GM12864 (cell line): ENCODE measurements around the gene TEAD1.

Experiments used
- DNase-seq: peaks from one replicate; pipeline ENCODE4 v3.0.0-alpha.2; 2011; ENCODE audit warnings: low read depth
- H3K4me3 ChIP-seq: 2 replicates; pipeline ENCODE4 v1.5.1; 2011; ENCODE audit warnings: mild to moderate bottlenecking, low read depth, low read length, control low read depth
- CTCF ChIP-seq: IDR thresholded peaks from 2 replicates; pipeline ENCODE4 v1.5.1; 2011; ENCODE audit warnings: low read depth, mild to moderate bottlenecking, moderate library complexity, low read length, control low read depth, inconsistent platforms; ENCODE audit errors: missing control alignments

Gene TEAD1

GRCh38 chr11:12859872-12860657 is 185.8 kb downstream of the TEAD1 start:
- no peak for DNase-seq
- H3K4me3 ChIP-seq: no peak overlapping the region
- TF ChIP-seq CTCF: no peak

- DNase-seq: no peak
- H3K4me3 ChIP-seq: no peak overlapping the region
- TF ChIP-seq CTCF: no peak
Observed at GRCh38 chr11:12860827-12861226, 186.6 kb downstream of the TEAD1 start.

GRCh38 chr11:12862696-12863469 is 188.7 kb downstream of the TEAD1 start:
- TF ChIP-seq CTCF: no peak
- H3K4me3 ChIP-seq: no peak overlapping the region
- no peak for DNase-seq

GRCh38 chr11:12863605-12864121 is 189.4 kb downstream of the TEAD1 start:
- no peak for DNase-seq
- H3K4me3 ChIP-seq: no peak overlapping the region
- TF ChIP-seq CTCF: no peak

GRCh38 chr11:12864316-12865156 is 190.3 kb downstream of the TEAD1 start:
- TF ChIP-seq CTCF: no peak
- H3K4me3 ChIP-seq: peak overlapping the region; percentile 5; the same call in 1 of the 2 replicates
- peak; percentile 30 for DNase-seq

GRCh38 chr11:12865863-12866595 is 191.8 kb downstream of the TEAD1 start:
- TF ChIP-seq CTCF: no peak
- no peak for DNase-seq
- no peak overlapping the region for H3K4me3 ChIP-seq
